WI38 (cell line): ENCODE results near the gene TCP11.

ENCODE experiments used
- H3K4me3 ChIP-seq: 2 replicates; pipeline ENCODE4 v1.5.1; 2011; ENCODE audit warnings: low read depth, mild to moderate bottlenecking, control low read depth, low read length
- CTCF ChIP-seq: IDR thresholded peaks from 2 replicates; pipeline ENCODE4 v1.5.1; 2012; ENCODE audit warnings: low read depth, mild to moderate bottlenecking, control low read depth, low read length

Gene TCP11

DNA sequence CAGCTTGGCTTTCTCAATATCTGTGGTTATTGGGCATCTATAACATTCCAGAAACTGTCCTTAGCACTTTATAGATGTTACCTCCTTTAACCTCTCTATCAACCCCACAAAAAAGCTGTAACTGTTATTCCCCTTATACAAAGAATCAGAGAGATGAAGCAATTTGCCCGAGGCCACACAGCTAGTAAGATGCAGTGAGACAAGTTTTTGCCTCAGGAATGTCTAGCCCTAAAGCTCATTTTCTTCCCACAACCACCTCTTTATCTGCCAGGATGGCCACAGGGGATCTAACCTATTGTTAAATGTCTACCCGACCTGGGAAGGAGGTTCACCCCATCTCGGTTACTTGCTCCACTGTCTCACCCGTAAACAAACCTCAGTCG lies 31.9 kb upstream of the TCP11 start:
- no peak for TF ChIP-seq CTCF
- no peak overlapping the region for H3K4me3 ChIP-seq

- no peak overlapping the region for H3K4me3 ChIP-seq
- TF ChIP-seq CTCF: no peak
These were observed 29.8 kb upstream of the TCP11 start for GRCh38 chr6:35170891-35171290.

- TF ChIP-seq CTCF: no peak
These were observed 29.0 kb upstream of the TCP11 start for GRCh38 chr6:35170166-35170565.

GRCh38 chr6:35168461-35168861 lies 27.3 kb upstream of the TCP11 start:
- no peak overlapping the region for H3K4me3 ChIP-seq
- no peak for TF ChIP-seq CTCF

More at GRCh38 chr6:35170166-35170565, 29.0 kb upstream of the TCP11 start:
- no peak overlapping the region for H3K4me3 ChIP-seq

DNA sequence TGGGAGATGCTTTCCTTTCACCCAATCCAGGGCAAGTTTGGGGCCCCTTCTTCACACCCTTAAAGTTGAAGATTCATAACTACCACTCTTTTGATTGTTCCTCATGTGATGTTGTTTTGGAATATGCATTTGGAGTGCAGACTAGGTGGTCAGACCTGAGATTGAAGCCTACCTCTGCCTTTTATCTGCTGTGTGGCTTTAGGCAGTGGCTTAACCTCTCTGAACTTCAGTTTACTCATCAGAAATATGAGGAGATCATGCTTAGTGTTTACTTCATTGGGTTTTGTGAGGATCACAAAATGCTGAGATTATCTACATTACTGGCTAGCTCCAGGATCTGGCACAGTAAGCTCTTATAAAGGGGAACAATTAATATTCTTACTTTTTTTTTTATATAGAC lies 26.4 kb upstream of the TCP11 start:
- TF ChIP-seq CTCF: no peak
- no peak overlapping the region for H3K4me3 ChIP-seq

DNA sequence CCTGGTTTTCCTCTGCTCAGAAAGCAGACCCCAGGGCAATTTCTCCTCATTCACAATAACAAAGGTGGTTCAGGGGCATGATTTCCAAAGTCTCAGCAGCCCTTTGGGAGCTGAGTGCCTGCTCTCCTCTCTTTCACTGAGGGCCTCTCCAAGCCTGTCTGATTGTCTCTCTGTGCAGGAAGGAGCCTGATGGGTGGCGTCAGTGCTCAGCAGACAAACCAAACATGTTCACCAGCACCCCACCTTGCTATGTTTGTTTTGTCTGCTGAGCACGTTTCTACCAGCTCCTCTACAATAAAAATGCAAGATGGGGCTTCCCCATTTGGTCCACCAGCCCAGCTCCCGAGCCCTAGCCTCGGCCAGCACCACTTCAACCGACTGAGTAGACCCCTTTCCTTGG lies 25.4 kb upstream of the TCP11 start:
- H3K4me3 ChIP-seq: no peak overlapping the region
- no peak for TF ChIP-seq CTCF

DNA sequence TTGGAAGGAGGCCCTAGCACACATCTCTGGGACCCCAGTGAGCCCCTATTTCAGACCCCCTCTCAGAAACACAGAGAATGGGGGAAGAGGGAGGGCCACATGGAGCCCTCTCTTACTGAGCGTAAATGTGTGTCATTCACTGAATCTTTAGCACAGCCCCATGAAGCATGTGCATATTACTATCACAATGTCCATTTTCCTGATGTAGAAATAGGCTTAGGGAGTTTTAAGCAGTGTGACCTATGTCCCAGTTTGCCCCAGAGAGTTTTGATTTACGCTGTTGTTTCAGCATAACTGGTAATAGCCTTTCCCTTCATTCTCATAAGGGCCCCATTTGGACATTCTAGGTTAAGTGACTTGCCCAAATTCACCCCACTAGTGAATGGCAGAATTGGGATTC lies 25.0 kb upstream of the TCP11 start:
- no peak overlapping the region for H3K4me3 ChIP-seq
- TF ChIP-seq CTCF: no peak

DNA sequence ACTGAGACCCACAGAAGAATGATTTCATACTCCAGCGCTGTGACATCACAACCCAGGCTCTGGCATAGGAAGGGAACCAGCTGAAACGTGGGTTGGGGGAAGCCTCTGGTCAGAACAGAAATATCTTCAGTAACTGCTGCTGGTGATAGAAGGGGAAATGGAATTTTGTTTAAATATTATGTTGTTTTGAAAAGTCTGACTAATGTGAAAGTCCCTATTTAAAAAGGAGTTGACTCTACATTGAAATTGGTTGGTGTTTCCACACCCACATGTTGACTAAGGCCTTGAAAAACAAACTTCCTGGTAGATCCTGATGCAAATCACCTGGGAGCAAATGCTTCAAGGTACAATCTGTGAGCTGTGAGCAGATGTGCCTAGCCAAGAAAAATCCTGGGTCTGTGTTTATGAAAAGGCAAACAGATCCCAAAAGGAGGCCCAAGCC lies 24.5 kb upstream of the TCP11 start:
- TF ChIP-seq CTCF: no peak

More for the DNA sequence above, 24.5 kb upstream of the TCP11 start:
- H3K4me3 ChIP-seq: no peak overlapping the region
